HG02852 (cell line): Measurements from ENCODE around the gene CACNA2D3.

ENCODE experiments used
- ATAC-seq: cut with Tn5 transposase; IDR thresholded peaks from one replicate; pipeline ENCODE4 v1.9.1; 2021; ENCODE audit warnings: mild to moderate bottlenecking, moderate library complexity; ENCODE audit not compliant: unreplicated experiment

The CACNA2D3 gene

GRCh38 chr3:54324103-54324502 lies 201.8 kb downstream of the CACNA2D3 start:
- no peak for ATAC-seq

- ATAC-seq = no peak
These were observed 204.6 kb downstream of the CACNA2D3 start for GRCh38 chr3:54326951-54327350.

- no peak for ATAC-seq
These were observed 209.0 kb downstream of the CACNA2D3 start for GRCh38 chr3:54331341-54331740.

- no peak for ATAC-seq
These were observed 215.5 kb downstream of the CACNA2D3 start for GRCh38 chr3:54337846-54338245.

- ATAC-seq = no peak
These were observed 217.3 kb downstream of the CACNA2D3 start for GRCh38 chr3:54339608-54340007.

- ATAC-seq = no peak
These were observed 219.5 kb downstream of the CACNA2D3 start for GRCh38 chr3:54341811-54342210.

- no peak for ATAC-seq
These were observed 220.3 kb downstream of the CACNA2D3 start for GRCh38 chr3:54342676-54343075.

- no peak for ATAC-seq
These were observed 221.1 kb downstream of the CACNA2D3 start for GRCh38 chr3:54343495-54343894.

GRCh38 chr3:54344601-54345231 lies 222.4 kb downstream of the CACNA2D3 start:
- ATAC-seq = no peak

- no peak for ATAC-seq
These were observed 223.6 kb downstream of the CACNA2D3 start for GRCh38 chr3:54345847-54346375.

GRCh38 chr3:54347060-54347459 lies 224.7 kb downstream of the CACNA2D3 start:
- ATAC-seq = no peak

GRCh38 chr3:54347933-54348332 lies 225.6 kb downstream of the CACNA2D3 start:
- no peak for ATAC-seq

- ATAC-seq = no peak
These were observed 226.9 kb downstream of the CACNA2D3 start for GRCh38 chr3:54349231-54349652.

- ATAC-seq = no peak
These were observed 227.3 kb downstream of the CACNA2D3 start for GRCh38 chr3:54349691-54350090.

GRCh38 chr3:54353546-54353945 lies 231.2 kb downstream of the CACNA2D3 start:
- no peak for ATAC-seq

GRCh38 chr3:54353946-54354345 lies 231.6 kb downstream of the CACNA2D3 start:
- no peak for ATAC-seq

- no peak for ATAC-seq
These were observed 233.4 kb downstream of the CACNA2D3 start for GRCh38 chr3:54355800-54356199.

- no peak for ATAC-seq
These were observed 234.1 kb downstream of the CACNA2D3 start for GRCh38 chr3:54356261-54357045.

GRCh38 chr3:54357301-54357700 lies 234.9 kb downstream of the CACNA2D3 start:
- no peak for ATAC-seq

GRCh38 chr3:54358316-54358715 lies 236.0 kb downstream of the CACNA2D3 start:
- ATAC-seq = no peak

- no peak for ATAC-seq
These were observed 236.8 kb downstream of the CACNA2D3 start for GRCh38 chr3:54358969-54359694.
